Activated CD4-positive, CD25-positive, alpha-beta regulatory T cell treated with anti-CD3 and anti-CD28 coated beads, Interleukin-2, amount 50 U/mL, for 24 hours (primary cell): ENCODE data around the gene LSR.
"Not testable (repeated sequence)": the region's sequence is repeated elsewhere in the genome, so short reads cannot be mapped to it uniquely, and the experiment has no call there.

Experiments
- ATAC-seq, 2 donors: fragments of 150-1000 bp; cut with Tn5 transposase; one replicate each; pipeline ENCODE4 v1.10.0; 2021; ENCODE audit warnings: mild to moderate bottlenecking in 1 of 2, moderate library complexity in 1 of 2

LSR gene

DNA sequence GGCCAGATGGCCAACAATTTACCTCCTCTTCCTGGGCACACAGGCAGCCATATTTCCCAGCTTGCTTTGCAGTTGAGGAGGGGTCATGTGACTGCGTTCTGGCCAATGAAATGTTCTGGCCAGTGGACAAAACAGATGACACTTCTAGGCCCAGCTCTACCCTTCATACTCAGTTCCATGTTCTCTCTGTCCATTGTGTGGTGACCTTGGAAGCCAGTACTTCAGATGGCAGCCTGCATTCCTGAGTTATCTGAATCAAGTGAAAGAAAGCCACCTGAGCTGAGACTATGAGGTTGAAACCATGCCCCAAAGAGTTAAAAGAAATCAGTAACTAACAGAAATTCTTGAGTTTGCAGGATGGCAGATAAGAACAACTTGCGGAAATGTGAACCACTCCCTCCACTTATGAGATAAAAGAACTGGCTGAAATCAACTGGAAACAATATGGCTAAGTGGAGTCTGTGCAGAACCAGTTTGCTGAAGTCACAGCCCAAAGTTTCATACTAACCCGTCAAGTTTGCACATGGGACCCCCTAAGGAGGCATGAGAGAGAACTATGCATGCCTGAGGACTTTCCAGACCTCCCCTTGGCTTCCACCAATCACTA, 28.4 kb upstream of the LSR start:
- ATAC-seq, result no peak

DNA sequence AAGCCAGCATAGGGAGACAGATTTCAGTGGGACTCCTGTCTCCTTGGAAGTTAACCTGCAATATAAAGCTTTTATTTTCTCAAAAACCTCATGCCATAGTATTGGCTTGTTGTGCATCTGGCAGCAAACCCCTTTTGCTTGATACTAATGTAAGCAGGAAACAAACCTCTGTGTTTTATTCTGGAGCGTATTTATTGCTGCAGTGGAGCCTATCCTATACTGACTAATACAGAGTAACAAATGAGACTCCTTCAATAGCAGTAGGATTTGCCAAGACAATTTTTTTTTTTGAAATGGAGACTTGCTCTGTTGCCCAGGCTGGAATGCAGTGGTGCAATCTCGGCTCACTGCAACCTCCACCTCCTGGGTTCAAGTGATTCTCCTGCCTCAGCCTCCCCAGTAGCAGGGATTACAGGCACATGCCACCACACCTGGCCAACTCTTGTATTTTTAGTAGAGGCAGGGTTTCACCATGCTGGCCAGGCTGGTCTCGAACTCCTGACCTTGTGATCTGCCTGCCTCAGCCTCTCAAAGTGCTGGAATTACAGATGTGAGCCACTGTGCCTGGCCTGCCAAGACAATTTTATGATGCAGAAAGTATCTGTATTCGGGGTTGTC, 27.7 kb upstream of the LSR start:
- not testable (repeated sequence) for ATAC-seq

DNA sequence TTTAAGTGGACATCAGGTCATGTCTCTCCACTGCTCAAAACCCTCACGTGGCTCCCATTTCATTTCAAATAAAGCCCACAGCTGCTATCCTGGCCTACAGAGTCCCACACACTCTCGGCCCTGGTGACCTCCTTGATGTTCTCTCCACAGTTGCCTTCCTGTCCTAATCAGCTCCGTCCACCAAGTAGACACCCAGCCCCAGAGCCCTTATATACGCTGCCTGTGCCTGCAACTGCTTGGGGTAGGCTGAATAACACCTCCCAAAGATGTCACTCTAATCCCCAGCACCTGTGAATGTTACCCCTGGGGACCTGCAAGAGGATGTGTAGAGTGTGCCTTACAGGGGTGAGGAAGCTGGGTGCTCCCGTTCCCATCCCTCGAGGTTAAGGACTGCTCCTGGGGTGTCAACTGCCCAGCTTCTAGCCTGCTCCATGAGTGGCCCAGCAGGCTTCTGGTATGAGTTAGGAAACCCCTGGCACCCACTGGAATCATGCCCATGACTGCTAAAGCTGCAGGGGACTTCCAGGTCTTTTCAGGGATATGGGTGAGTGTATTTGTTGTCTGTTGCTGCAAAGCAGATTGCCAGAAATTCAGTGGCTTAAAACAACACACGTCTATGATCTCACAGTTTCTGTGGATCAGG, 26.3 kb upstream of the LSR start:
- ATAC-seq, result no peak

DNA sequence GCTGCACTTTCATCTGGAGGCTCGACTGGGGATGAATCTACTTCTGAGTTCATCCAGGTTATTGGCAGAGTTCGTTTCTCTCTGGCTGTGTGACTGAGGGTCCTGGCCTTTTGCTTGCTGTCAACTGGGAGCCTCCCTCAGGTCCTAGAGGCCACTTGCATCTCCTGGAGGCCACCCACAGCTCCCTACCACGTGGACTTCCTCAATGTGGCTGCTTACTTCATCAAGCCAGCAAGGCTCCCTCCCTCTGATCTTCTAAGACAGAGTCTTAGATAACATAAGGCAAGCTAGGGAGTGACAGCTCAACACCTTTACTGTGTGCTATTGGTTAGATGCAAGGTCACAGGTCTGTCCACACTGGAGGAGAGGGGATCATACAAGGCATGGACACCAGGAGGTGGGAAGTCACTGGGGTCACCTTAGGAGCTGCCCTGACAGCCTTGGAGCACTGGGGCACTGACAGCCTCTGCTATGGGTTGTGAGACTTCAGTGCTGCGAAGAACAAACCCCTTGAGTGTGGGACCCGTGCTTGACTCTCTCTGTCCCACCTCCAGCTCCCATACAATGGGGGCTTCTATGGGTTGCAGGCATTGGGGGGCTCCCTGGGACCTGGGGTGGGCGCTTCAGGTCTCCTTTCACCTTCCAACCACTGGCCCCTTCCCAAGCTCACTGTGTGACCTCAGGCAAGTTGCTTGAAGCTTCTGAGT, 25.6 kb upstream of the LSR start:
- no peak for ATAC-seq

DNA sequence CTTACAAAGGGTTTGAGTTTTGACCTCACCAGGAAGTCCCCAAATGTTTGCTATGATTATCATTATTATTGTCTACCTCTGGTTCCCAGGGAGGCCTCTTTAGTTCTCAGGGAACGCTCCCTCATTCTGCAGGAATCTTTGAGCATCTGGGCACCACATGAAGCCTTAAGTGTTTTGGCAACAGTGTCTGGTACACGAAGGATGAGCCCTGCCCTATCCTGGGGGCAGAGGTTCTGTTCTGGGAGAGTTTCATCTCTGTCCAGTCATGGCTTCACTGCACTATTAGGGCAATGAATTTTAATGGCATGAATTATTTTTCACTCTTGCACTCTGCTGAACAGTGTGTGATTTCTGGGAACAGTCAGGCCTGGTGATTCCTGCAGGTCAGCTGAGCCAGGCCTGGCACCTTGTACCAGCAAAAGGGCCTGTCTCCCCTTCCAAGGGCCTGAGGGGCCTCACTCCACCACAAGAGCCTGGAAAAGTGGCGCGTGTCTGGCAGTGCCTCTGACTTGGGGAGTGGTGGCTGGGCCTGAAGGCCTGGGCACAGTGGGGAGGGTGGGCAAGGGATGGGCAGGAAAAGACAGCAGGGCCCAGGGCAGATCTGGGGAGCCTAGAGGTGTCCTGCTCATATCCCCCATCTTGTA, 24.8 kb upstream of the LSR start:
- ATAC-seq, result no peak

DNA sequence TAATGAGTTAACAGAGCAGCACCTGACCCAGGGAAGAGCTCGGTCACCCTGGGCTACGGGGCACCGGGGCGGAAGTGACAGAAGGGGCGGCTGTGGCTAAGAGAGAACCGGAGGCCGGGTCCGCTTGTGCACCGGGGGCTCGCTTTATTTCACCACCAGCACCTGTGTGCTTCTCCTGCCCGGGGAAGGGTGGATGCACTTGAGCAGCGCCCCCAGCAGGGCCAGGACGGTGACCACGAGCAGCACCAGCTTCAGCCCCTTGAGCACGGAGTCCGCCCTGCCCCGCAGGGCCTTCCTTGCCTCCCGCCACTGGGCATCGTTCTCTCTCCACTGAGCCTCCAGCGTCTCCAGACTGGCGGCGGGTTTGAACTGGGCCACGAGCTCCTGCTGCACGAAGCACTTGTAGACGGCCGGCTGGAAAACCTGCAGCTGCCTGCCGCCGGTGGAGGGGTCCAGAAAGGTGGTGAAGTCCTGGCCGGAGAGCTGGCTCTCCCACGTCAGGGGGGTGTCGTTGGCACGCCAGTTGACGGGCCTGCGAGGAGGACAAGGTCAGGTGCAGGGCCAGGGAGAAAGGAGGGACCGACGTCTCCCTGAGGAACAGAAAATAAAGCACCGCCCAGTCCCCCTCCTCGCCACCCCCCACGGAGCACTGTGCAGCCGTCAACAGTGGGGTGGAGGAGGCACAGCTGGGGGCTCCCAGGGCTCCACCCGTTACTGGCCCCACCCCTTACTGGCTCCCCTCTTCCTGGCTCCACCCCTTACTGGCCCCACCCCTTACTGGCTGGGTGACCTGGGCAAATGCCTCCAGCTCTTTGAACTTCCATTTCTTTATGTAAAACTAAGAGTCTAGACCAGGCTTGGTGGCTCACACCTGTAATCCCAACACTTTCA, 23.9 kb upstream of the LSR start:
- no peak for ATAC-seq

DNA sequence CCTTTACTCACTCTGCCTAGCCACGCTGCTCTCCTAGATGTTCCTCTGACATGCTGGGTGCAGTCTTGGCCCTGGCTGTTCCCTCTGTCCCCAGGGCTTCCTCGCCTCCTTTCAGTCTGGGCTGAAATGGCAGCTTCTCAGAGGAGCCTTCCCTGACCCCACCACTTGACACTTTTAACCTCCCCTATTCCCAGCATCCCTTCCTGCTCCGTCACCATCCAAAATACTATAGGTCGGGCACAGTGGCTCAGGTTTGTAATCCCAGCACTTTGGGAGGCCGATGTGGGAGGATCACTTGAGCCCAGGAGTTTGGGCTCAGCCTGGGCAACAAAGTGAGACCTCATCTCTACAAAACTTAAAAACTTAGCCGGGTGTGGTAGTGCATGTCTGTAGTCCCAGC, 22.9 kb upstream of the LSR start:
- ATAC-seq, result no peak

DNA sequence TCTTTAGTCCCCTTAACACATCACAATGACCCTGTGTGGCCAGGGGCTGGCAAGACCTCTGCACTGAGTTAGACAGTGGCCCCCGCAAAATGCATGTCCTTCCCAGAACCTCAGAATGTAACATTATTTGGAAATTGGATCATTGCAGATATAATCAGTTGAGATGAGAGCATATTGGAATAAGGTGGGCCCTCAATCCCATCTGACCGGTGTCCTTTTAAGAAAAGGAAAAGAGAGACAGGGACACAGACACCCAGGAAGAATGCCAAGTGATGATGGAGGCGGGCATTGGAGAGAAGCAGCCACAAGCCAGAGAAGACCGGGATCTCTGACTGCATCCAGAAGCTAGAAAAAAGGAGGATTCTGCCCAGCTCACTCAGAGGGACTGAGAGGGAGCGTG, 22.1 kb upstream of the LSR start:
- ATAC-seq, result no peak

DNA sequence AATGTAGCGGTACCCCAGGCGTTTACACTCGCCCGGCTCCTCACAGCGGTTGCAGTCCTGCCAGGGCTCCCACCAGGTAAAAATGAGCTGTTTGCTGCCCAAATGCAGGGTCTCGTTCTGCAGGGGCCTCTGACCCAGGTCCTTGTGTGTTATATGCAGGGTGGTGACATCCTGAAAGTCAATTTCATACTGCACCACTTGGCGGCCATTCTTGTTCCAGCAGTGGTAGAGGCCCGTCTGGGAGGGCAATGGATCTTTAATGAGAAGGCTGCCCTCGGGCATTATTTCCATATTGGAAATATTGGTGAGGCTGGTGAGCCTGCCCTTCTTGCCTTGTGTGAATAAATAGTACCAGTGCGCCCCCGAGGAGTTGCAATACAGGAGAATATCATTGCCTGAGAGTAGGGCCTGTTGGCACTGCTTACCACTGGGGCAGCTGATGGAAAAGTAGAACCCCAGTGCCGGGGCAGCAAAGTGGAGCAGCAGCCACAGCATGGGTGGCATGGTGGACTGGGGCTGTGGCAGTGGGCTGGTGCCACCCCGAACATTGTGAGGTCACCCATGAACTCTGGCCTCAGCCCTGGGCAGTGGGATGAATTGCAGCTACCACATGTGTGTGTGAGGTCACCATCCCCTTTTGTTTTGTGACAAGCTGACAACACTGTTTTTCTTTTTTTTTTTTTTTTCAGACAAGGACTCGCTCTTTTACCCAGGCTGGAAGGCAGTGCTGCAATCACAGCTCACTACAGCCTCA, 20.4 kb upstream of the LSR start, which contains the start of gene FAM187B:
Gene FAM187B, minus strand, starts transcription at position 563 of the 754 bp plus-strand sequence. Its CDS starts 59 bp downstream, at position 504.
- no peak for ATAC-seq

DNA sequence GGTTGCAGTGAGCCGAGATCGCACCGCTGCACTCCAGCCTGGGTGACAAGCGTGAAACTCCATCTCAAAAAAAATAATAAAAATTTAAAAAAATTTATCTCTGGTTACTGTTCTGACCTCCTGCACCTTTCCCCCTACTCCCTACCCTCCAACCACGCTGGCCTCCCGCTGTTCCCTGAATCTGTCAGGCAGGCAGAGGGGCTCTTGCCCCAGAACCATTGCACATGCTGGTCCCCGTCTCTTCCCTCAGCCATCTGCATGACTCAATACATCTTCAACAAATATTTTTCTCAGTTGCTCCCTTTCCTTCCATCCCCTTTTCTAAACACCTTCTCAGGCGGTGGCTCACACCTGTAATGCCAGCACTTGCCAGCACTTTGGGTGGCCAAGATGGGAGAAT, 19.2 kb upstream of the LSR start:
- no peak for ATAC-seq

DNA sequence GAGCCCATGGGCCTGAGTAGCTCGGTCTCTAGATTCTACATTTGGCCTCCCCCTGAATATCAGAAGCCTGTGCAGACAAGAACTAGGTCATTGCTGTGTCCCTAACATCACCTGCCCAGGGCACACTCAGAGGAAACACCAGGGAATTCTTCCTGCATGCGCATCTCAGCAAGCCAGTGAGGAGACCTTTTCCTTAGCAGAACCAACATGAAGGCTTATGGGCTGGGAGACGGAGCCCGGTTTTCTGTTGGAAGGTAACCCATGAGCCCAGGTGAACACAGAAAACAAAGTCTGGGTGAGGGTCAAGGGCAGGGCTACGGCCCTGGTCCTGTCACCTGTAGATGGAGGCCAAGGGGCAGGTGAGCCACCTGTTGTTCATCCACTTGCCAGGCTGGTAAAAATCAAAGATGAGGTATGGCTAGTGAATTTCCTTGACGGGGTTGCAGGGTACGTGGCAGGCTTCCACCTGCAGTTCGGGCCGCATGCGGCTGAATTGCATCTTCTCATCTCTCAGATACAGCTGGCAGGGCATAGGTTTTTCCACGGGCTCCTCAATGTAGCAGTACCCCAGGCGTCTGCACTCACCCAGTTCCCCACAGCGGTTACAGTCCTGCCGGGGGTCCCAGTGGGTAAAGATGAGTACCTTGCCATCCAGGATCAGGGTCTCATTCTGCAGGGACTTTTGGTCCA, 16.7 kb upstream of the LSR start:
- no peak for ATAC-seq

DNA sequence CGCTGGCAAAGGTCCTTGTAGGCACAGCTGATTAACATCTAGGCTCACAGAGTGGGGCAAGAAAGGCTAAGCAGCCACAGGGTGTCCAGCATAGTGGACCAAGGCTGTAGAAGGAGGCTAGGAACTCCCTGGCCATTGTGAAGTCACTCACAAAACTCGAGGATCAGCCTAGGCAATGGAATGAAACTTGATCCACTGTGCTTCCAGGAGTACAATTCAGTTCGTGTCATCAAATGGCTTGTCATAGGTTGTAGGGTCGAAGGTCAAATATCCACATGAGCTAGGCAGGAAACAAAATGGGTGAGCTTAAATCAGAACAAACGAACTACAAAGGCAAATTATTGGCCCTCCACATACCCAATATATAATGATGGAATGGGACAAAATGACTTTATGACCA, 15.9 kb upstream of the LSR start:
- ATAC-seq, result no peak

DNA sequence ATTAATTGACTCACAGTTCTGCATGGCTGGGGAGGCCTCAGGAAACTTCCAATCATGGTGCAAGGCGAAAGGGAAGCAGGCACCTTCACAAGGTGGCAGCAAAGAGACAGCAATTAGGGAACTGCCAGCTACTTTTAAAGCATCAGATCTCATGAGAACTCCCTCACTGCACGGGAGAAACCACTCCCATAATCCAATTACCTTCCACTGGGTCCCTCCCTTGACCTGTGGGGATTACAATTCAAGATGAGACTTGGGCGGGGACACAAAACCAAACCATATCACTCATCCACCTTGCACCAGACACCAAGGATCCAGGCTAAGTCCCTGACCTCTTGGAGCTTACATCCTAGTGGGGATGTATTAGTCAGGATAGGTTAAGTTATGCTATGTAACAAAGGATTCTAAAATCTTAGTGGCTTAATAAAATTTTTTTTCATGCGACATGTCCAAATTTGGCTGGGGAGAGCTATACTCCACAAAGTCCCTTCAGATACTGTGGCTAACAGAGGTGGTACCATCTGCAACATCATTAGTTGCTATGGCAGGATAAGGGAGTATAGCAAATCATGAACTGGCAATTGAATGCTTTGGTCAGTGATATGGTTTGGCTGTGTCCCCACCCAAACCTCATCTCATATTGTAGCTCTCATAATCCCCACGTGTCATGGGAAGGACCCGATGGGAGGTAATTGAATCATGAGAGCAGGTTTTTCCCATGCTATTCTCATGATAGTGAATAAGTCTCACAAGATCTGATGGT, 12.0 kb upstream of the LSR start:
- ATAC-seq, result no peak

DNA sequence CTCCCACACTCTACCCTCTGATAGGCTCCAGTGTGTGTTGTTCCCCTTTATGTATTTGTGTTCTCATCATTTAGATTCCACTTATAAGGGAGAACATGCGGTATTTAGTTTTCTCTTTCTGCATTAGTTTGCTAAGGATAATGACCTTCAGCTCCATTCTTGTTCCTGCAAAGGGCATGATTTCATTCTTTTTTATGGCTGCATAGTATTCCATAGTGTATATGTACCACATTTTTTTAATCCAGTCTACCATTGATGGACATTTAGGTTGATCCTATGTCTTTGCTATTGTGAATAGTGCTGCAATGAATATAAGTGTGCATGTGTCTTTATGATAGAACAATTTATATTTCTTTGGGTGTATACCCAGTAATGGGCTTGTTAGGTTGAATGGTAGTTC, 9.2 kb upstream of the LSR start:
- not testable (repeated sequence) for ATAC-seq

DNA sequence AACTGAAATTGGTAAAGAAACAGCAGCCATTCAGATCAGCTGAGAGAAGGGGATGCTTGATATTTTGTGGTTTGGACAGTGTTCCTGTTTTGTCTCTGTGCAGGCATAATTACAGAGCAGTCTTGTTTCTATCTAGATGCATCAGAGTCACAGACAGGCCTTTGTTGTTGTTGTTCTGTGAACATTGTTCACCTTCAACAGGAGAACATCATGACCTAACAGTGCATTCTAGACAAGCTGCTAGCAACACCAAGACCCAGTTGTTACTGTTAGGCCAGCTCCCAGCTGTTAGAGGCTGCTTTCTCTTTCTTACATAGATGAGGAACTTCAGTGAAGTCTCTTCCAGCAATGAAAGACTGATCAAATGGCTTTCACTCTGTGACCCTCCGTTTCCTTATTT, 8.5 kb upstream of the LSR start:
- peak; percentile 89 to 94 for ATAC-seq

DNA sequence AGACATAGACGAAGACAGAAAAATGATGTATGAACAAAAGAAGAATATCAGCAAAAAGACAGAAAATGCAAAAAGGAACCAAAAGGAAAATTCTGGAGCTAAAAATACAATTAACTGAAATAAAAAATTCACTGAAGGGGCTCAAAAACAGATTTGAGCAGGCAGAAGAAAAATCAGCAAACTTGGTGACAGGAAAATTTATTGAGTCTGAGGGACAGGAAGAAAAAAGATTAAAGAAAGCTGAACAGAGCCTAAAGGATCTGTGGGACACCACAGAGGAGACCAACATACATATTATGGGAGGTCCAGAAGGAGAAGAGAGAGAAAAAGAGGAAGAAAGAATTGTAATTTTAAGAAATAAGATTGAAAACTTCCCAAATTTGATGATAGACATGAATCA, 7.4 kb upstream of the LSR start:
- no peak for ATAC-seq

DNA sequence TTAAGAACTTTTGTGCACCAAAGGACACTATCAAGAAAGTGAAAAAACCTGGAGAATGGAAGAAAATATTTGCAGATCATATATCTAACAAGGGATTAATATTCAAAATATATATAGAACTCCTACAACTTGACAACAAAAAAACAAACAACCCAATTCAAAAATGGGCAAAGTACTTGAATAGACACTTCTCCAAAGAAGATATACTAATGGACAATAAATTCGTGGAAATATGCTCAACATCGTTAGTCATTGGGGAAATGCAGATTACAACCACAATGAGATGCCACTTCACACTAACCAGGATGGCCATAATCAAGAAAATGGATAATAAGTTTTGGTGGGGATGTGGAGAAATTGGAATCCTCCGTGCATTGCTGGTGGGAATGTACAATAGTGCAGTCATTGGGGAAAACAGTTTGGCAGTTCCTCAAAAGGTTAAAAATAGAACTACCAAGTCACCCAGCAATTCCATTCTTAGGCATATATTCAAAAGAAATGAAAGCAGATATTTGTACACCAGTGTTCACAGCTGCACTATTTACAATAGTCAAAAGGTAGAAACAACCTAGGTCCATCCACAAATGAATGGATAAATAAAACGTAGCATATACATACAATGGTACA, 2.2 kb upstream of the LSR start:
- ATAC-seq, result no peak

DNA sequence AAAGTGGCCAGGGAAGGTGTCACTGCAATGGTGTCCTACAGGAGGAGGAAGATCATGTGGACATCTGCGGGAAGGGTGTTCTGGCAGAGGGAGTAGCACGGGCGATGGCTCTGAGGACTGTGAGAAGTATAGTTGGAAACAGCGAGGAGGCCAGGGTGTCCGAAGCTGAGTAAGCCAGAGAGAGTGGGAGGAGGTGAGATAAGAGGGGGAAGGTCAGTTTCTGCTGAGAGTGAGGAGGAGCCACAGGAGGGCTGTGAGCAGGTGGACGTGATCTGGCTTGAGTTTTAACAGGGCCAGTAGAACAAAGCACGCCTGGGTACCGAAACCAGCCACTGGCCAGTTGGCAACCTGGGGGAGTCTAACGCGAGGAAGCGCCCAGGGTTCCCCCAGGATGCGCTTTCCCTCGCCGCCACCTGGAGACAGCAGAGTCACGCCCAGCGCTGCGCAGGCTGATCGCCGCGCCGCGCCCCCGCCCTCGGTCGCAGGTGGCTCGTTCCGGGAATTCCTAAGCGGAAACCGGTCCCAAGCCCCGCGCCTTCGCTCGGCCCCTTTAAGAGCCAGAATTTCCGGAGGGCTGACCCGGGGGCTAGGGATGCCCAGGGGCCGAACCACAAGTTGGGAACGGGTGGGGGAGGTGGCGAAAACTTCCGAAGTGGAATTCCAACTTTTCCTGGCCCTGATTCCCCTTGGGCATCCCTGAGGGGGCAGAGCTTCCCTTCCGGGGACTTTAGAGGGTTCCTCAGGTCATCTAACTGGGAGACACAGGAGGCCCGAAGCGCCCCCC, 1.1 kb upstream of the LSR start:
- peak; percentile 34 to 54 for ATAC-seq
